T47D (cell line): ENCODE results near the gene STXBP1.
"Not testable (repeated sequence)": the region's sequence is repeated elsewhere in the genome, so short reads cannot be mapped to it uniquely, and the experiment has no call there.

ENCODE experiments used
- DNase-seq, 2 experiments: peaks; one replicate each; pipeline versions ENCODE4 v3.0.0 to v3.0.0-alpha.2; 2011 to 2012; ENCODE audit warnings: low read depth in 1 of 2, low spot score in 1 of 2
- JUND ChIP-seq: IDR thresholded peaks from 2 replicates; pipeline ENCODE4 v1.6.1; 2012; ENCODE audit warnings: low read depth
- in situ Hi-C: cut with HindIII; loops from 2 replicates; pipeline ENCODE4 v1.10.0; 2016; ENCODE audit warnings: low sequenced_read_pairs, low pct_unique_long_range_greater_than_20kb

Gene STXBP1

GRCh38 chr9:127569886-127570401, 42.1 kb upstream of the STXBP1 start:
- DNase-seq = peak in 1 of 2 experiments; percentile 48
- no peak for TF ChIP-seq JUND
- in situ Hi-C loops = no loop called here

GRCh38 chr9:127570533-127571111, 41.5 kb upstream of the STXBP1 start:
- no peak for TF ChIP-seq JUND
- in situ Hi-C loops = no loop called here
- no peak for DNase-seq

- in situ Hi-C loops = no loop called here
- no peak for DNase-seq
- TF ChIP-seq JUND = no peak
Measured at GRCh38 chr9:127571971-127572370, 40.1 kb upstream of the STXBP1 start.

- TF ChIP-seq JUND = no peak
- in situ Hi-C loops = no loop called here
- no peak for DNase-seq
Measured at GRCh38 chr9:127572961-127573721, 38.9 kb upstream of the STXBP1 start.

GRCh38 chr9:127574072-127574993, 37.7 kb upstream of the STXBP1 start:
- DNase-seq = peak; percentile 72 to 99
- TF ChIP-seq JUND = no peak
- in situ Hi-C loops = no loop called here

GRCh38 chr9:127575875-127576778, 36.0 kb upstream of the STXBP1 start:
- in situ Hi-C loops = no loop called here
- DNase-seq = no peak
- no peak for TF ChIP-seq JUND

GRCh38 chr9:127577194-127577593, 34.9 kb upstream of the STXBP1 start:
- DNase-seq, in situ Hi-C loops: not testable (repeated sequence)

GRCh38 chr9:127578627-127578951, 33.5 kb upstream of the STXBP1 start:
- in situ Hi-C loops = no loop called here
- no peak for TF ChIP-seq JUND
- no peak for DNase-seq

GRCh38 chr9:127578952-127579853, 32.9 kb upstream of the STXBP1 start:
- peak in 1 of 2 experiments; percentile 45 for DNase-seq
- in situ Hi-C loops = no loop called here
- no peak for TF ChIP-seq JUND

- DNase-seq = no peak
- TF ChIP-seq JUND = no peak
- in situ Hi-C loops = no loop called here
Measured at GRCh38 chr9:127580366-127580765, 31.7 kb upstream of the STXBP1 start.

- DNase-seq = no peak
- in situ Hi-C loops = no loop called here
- no peak for TF ChIP-seq JUND
Measured at GRCh38 chr9:127580879-127581475, 31.1 kb upstream of the STXBP1 start.

- DNase-seq, in situ Hi-C loops: not testable (repeated sequence)
Measured at GRCh38 chr9:127584474-127584805, 27.6 kb upstream of the STXBP1 start.
